K562 (cell line): ENCODE measurements around the gene POP7. TPM values are rescaled to one million over a fixed set of nuclear protein-coding genes. Genes with fewer than 3 reads are reported as not detected.

Experiments
- BRF2 ChIP-seq: IDR thresholded peaks from 3 replicates; pipeline ENCODE4 v1.6.1; 2011; ENCODE audit warnings: borderline replicate concordance, mild to moderate bottlenecking; ENCODE audit not compliant: insufficient read length, insufficient read depth
- CHCHD3 ChIP-seq: fragments of 250-450 bp; sonication (Bioruptor Pico); IDR thresholded peaks from 2 replicates; pipeline ENCODE4 v2.1.2; 2022; ENCODE audit warnings: mild to moderate bottlenecking
- CREBBP ChIP-seq: IDR thresholded peaks from one replicate; pipeline ENCODE4 v1.6.1; 2012; ENCODE audit warnings: low read depth, mild to moderate bottlenecking, control low read depth, inconsistent platforms, low read length
- CTBP1 ChIP-seq: fragments of 450-650 bp; IDR thresholded peaks from 2 replicates; pipeline ENCODE4 v1.6.1; 2016; ENCODE audit warnings: borderline replicate concordance
- DNMT1 ChIP-seq: fragments of 450-650 bp; IDR thresholded peaks from 2 replicates; pipeline ENCODE4 v1.6.1; 2016; ENCODE audit warnings: antibody characterized with exemption, mild to moderate bottlenecking
- ELK3 ChIP-seq: fragments of 450-650 bp; formaldehyde crosslinking; IDR thresholded peaks from 2 replicates; pipeline ENCODE4 v1.4.0; 2020; ENCODE audit warnings: mild to moderate bottlenecking
- ESRRA ChIP-seq: fragments of 450-650 bp; IDR thresholded peaks from 2 replicates; pipeline ENCODE4 v1.6.1; 2014; ENCODE audit warnings: low read depth, mild to moderate bottlenecking, moderate library complexity, borderline replicate concordance
- NR4A1 ChIP-seq, 2 experiments: fragments of 250-450 bp in 1 of 2; fragments of 450-650 bp in 1 of 2; sonication (Bioruptor Pico) in 1 of 2; IDR thresholded peaks; 2 replicates each; pipeline versions ENCODE4 v1.4.0 to v1.6.1; 2016 to 2020; ENCODE audit warnings: mild to moderate bottlenecking in 2 of 2, missing compliant biosample characterization in 1 of 2, missing genetic modification characterization in 1 of 2, moderate library complexity in 1 of 2
- PHB ChIP-seq: fragments of 250-450 bp; sonication (Bioruptor Pico); IDR thresholded peaks from 2 replicates; pipeline ENCODE4 v1.5.0; 2021
- POLR2AphosphoS5 ChIP-seq: IDR thresholded peaks from 2 replicates; pipeline ENCODE4 v1.6.1; 2011; ENCODE audit warnings: mild to moderate bottlenecking, low read depth, low read length, moderate library complexity; ENCODE audit not compliant: control insufficient read depth, insufficient read depth
- PPARD ChIP-seq: fragments of 250-450 bp; sonication (Bioruptor Pico); IDR thresholded peaks from 2 replicates; pipeline ENCODE4 v1.8.0; 2022; ENCODE audit warnings: inconsistent platforms, mild to moderate bottlenecking, moderate library complexity
- SETDB1 ChIP-seq: IDR thresholded peaks from one replicate; pipeline ENCODE4 v1.6.1; 2012; ENCODE audit warnings: low read length, control low read depth, inconsistent platforms
- SFPQ ChIP-seq: fragments of 200-400 bp; formaldehyde crosslinking; IDR thresholded peaks from 2 replicates; pipeline ENCODE4 v1.6.1; 2017; ENCODE audit warnings: mild to moderate bottlenecking, low read depth, low read length, moderate library complexity
- SMARCA4 ChIP-seq: fragments of 450-650 bp; IDR thresholded peaks from 2 replicates; pipeline ENCODE4 v1.6.1; 2016
- SP2 ChIP-seq: IDR thresholded peaks from 2 replicates; pipeline ENCODE4 v1.6.1; 2011; ENCODE audit warnings: mild to moderate bottlenecking, low read depth, low read length, moderate library complexity; ENCODE audit not compliant: poor library complexity, severe bottlenecking; ENCODE audit errors: extremely low read depth
- ZBTB7A ChIP-seq: IDR thresholded peaks from 2 replicates; pipeline ENCODE4 v1.6.1; 2011; ENCODE audit warnings: low read depth, mild to moderate bottlenecking, low read length, moderate library complexity, borderline replicate concordance; ENCODE audit not compliant: control insufficient read depth
- ZNF311 ChIP-seq: fragments of 250-450 bp; sonication (Bioruptor Pico); IDR thresholded peaks from 2 replicates; pipeline ENCODE4 v1.4.0; 2020; ENCODE audit warnings: mild to moderate bottlenecking, moderate library complexity
- ZNF589 ChIP-seq: fragments of 200-800 bp; sonication (Bioruptor generic); IDR thresholded peaks from 2 replicates; pipeline ENCODE4 v1.6.1; 2016; ENCODE audit warnings: low read depth, missing genetic modification characterization, missing compliant biosample characterization
- polyA plus RNA-seq, 8 experiments: library from polyadenylated mRNA; depleted of rRNA in 4 of 8; stranded (reverse) in 5 of 8; unstranded in 3 of 8; fragments of >200 nt; fragmentation: Nextera tagmentation in 2 of 8; fragmentation: Illumina TruSeq in 1 of 8; extraction: Ambion mirVana in 2 of 8; extraction: Trizol in 1 of 8; gene quantifications; 2 replicates each; pipeline versions ENCODE4 v1.2.1 to v1.2.3, GENCODE V29; 2011 to 2014; ENCODE audit warnings: inconsistent platforms in 1 of 8, missing spikeins in 1 of 8
- total RNA-seq, 7 experiments: library from RNA; depleted of rRNA in 6 of 7; stranded (reverse); fragments of >200 nt in 6 of 7; fragmentation: Illumina TruSeq in 2 of 7; extraction: Trizol in 2 of 7; gene quantifications; 2 replicates each; pipeline versions ENCODE4 v1.2.1 to v1.2.3, GENCODE V29; 2011 to 2021; ENCODE audit warnings: low replicate concordance in 1 of 7
- TF ChIP-seq, protein P1 (sequence below): fragments of 250-450 bp; sonication (Bioruptor Pico); IDR thresholded peaks from 2 replicates; pipeline ENCODE4 v1.5.0; 2021
- TF ChIP-seq, protein P2 (sequence below): fragments of 250-450 bp; sonication (Bioruptor Pico); IDR thresholded peaks from 2 replicates; pipeline ENCODE4 v1.4.0; 2020; ENCODE audit warnings: mild to moderate bottlenecking

Gene POP7
- total and polyA plus RNA-seq, 9 of the 15 experiments (the other 6 are each of a cell fraction or from before 2014, with no cell fraction given) = 11.5 to 163 (median 68.9) TPM

GRCh38 chr7:100705753-100706671 is at the start of gene POP7 (continued):
- TF ChIP-seq BRF2 (no peak), PHB (CRISPR knock-in tag) (no peak), ESRRA (no peak; the same call in 1 of the 2 replicates), NR4A1 (CRISPR knock-in tag; IDR thresholded peaks at IDR 0.05) (0 out of 2 replicates have a peak, but pooled peaks have one; percentile 2), NR4A1 (tag; IDR thresholded peaks at IDR 0.05) (no peak), CREBBP (no peak), SETDB1 (no peak), SMARCA4 (peak; percentile 12; the same call in 1 of the 2 replicates), ELK3 (CRISPR knock-in tag) (no peak), CHCHD3 (CRISPR knock-in tag) (no peak), CTBP1 (no peak), SP2 (no peak), DNMT1 (no peak), ZNF589 (CRISPR knock-in tag) (no peak), SFPQ (no peak), ZNF311 (no peak), PPARD (CRISPR knock-in tag) (no peak), ZBTB7A (no peak; the same call in none of the 2 replicates), POLR2AphosphoS5 (peak; percentile 72)
- TF ChIP-seq, protein P1, sequence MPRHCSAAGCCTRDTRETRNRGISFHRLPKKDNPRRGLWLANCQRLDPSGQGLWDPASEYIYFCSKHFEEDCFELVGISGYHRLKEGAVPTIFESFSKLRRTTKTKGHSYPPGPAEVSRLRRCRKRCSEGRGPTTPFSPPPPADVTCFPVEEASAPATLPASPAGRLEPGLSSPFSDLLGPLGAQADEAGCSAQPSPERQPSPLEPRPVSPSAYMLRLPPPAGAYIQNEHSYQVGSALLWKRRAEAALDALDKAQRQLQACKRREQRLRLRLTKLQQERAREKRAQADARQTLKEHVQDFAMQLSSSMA = no peak
- TF ChIP-seq, protein P2, sequence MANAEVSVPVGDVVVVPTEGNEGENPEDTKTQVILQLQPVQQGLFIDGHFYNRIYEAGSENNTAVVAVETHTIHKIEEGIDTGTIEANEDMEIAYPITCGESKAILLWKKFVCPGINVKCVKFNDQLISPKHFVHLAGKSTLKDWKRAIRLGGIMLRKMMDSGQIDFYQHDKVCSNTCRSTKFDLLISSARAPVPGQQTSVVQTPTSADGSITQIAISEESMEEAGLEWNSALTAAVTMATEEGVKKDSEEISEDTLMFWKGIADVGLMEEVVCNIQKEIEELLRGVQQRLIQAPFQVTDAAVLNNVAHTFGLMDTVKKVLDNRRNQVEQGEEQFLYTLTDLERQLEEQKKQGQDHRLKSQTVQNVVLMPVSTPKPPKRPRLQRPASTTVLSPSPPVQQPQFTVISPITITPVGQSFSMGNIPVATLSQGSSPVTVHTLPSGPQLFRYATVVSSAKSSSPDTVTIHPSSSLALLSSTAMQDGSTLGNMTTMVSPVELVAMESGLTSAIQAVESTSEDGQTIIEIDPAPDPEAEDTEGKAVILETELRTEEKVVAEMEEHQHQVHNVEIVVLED = no peak
